HTR-8/SVneo (cell line): ENCODE data around the gene ZBTB17.
"Not testable (repeated sequence)": the region's sequence is repeated elsewhere in the genome, so short reads cannot be mapped to it uniquely, and the experiment has no call there.

Source experiments
- DNase-seq: peaks from one replicate; pipeline ENCODE4 v3.0.0; 2011; ENCODE audit warnings: low spot score, mixed read lengths; ENCODE audit not compliant: insufficient read length
- FAIRE-seq: peaks from 2 replicates; lab custom pipeline; 2011; peaks lifted over from hg19 to GRCh38; lab: Jason Lieb, UNC

The ZBTB17 gene

DNA sequence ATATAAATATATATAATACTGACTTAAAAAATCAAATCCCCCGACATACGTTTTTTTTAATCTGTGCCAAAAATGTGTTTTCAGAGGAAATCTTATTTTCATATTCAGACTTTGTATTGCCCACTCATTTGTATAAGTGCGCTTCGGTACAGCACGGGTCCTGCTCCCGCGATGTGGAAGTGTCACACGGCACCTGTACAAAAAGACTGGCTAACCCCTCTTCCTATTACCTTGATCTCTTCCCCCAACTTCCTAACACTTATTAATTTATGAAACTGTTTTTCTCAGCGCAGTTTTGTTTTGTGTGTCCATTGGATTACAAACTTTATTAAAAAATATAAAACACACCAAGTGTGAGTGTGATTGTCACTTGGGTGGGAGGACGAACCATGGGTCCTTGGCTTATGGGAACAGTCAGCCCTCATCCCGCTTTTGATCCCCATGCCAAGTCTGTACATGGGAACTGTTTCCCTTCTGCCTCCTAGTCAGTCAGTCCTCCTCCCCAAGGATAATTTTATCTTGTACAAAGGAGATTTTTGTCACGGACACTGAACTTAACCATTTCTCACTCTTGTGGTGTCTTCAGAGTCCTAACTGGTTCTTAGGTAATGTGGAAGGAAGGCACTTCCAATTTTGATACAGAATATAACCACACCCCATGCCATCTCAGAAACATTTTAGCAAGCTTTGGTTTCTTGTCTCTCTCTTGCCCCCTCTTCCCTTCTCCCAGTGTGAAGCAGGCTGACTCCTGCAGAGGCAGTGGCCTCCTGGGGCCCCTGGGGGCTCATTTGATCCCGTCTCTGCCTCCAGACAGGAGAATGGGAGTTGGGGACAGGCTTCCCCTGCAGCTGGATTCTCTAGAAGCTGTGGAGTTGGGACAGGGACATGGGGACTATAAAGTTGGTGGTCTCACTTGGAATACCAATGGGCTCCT, 35.5 kb downstream of the ZBTB17 start:
- no peak for FAIRE-seq
- no peak for DNase-seq

DNA sequence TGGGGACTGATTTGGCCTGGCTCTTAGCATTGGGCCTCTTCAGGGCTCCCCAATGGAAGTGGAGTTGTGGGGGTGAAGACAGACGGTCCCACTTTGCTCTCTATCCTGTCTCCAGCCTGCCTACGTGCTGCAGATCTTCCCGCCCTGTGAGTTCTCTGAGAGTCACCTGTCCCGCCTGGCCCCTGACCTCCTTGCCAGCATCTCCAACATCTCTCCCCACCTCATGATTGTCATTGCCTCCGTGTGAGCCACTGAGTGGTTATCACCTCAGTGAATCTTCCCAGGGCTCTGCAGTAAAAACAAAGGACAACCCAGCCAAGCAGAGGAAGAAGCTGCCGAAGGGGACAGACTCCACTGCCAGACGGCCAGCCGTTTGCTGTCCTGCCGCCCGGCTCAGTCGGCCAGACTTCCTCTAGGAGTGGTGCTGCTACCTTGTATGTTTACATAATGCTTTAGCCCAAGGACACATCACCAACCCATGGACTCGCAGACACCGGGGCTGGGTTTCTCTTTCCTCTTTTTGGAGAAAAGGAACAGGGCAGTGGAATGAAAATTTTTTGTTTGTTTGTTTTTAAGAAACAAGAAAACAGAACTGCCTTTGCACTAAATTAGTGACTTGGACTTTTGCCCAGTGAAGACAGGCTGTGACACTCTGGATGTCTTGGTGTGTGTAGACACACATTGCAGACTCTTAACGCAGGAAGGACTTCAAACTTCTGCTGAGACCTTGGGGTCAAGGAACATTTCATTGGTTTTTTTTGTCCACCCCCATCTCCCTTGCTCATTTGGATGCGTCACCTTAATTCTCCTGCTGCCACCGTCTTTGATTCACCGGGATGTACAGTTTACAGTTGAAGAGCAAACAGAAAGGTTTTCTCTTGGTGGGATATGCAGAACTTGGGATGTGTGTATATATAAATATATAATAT, 36.5 kb downstream of the ZBTB17 start:
- no peak for FAIRE-seq

DNA sequence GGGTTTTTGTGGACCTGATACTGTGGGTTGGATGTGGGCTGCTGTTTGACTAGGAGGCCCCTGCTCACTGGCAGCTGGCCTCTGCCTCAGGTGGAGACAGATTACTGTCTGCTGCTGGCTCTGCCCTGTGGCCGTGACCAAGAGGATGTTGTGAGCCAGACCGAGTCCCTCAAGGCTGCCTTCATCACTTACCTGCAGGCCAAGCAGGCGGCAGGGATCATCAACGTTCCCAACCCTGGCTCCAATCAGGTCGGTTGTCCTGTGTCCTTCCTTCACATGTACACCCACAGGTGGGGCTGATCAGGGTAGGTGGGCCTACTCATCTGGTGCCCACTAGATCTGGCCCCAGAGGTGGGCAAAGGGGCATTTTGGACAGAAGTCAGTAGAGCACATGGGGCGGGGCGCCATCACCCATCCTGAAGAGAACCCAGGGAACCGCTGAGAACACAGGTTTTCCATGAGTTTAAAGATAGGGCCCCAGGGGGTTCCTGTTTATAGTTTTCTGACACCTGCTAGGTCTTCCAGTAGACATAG, 37.2 kb downstream of the ZBTB17 start:
- no peak for FAIRE-seq
- DNase-seq = no peak

More for the DNA sequence above, 36.5 kb downstream of the ZBTB17 start:
- DNase-seq = no peak

DNA sequence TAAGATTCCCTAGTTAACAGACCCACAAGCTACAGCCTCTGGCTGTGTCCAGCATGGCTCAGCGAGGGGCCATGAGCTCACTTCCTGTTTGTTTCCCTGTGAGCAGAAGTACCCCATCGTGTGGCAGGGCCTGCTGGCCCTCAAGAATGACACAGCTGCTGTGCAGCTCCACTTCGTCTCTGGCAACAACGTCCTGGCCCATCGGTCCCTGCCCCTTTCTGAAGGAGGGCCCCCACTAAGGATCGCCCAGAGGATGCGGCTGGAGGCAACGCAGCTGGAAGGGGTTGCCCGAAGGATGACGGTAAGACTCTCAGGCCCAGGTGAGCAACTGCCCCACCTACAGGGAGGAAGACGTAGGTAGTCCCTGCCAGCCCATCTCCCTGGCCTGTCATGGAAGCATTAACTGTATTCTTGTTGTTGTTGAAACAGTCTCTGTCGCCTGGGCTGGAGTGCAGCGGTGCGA, 38.2 kb downstream of the ZBTB17 start:
- FAIRE-seq = no peak
- DNase-seq = no peak

DNA sequence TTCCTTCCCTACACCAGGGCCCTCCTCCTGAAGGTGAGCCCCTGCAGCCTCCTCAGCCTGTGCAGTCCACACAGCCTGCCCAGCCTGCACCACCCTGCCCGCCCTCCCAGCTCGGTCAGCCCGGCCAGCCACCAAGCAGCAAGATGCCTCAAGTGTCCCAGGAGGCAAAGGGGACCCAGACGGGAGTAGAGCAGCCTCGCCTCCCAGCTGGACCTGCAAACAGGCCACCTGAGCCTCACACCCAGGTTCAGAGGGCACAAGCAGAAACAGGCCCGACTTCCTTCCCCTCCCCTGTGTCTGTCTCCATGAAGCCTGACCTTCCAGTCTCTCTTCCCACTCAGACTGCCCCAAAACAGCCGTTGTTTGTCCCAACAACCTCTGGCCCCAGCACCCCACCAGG, 38.8 kb downstream of the ZBTB17 start:
- FAIRE-seq = no peak

DNA sequence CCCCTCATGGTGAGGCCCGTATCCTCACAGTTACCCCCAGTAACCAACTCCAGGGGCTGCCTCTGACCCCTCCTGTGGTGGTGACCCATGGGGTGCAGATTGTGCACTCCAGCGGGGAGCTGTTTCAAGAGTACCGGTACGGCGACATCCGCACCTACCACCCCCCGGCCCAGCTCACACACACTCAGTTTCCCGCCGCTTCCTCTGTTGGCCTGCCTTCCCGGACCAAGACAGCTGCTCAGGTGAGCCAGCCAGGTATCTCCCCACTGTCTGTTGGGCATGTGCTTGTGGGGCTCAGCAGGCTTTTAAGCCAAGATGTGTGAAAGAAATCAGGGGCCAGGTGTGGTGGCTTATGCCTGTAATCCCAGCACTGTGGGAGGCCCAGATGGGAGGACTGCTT, 39.9 kb downstream of the ZBTB17 start:
- FAIRE-seq = no peak

More for the DNA sequence above, 38.8 kb downstream of the ZBTB17 start:
- no peak for DNase-seq

DNA sequence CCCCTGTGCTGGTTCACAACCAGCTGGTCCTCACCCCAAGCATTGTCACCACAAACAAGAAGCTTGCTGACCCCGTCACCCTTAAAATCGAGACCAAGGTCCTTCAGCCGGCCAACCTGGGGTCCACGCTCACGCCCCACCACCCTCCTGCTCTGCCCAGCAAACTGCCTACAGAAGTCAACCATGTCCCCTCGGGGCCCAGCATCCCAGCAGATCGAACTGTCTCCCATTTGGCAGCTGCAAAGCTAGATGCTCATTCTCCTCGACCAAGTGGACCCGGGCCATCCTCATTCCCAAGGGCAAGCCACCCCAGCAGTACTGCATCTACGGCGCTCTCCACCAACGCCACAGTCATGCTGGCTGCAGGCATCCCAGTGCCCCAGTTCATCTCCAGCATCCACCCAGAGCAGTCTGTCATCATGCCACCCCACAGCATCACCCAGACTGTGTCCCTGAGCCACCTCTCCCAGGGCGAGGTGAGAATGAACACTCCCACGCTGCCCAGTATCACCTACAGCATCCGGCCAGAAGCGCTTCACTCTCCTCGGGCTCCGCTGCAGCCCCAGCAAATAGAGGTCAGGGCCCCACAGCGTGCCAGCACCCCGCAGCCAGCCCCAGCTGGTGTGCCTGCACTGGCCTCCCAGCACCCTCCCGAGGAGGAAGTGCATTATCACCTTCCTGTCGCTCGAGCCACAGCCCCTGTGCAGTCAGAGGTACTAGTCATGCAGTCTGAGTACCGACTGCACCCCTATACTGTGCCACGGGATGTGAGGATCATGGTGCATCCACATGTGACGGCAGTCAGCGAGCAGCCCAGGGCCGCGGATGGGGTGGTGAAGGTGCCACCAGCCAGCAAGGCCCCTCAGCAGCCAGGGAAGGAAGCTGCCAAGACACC, 40.6 kb downstream of the ZBTB17 start:
- no peak for DNase-seq
- FAIRE-seq = no peak

More for the DNA sequence above, 39.9 kb downstream of the ZBTB17 start:
- no peak for DNase-seq

DNA sequence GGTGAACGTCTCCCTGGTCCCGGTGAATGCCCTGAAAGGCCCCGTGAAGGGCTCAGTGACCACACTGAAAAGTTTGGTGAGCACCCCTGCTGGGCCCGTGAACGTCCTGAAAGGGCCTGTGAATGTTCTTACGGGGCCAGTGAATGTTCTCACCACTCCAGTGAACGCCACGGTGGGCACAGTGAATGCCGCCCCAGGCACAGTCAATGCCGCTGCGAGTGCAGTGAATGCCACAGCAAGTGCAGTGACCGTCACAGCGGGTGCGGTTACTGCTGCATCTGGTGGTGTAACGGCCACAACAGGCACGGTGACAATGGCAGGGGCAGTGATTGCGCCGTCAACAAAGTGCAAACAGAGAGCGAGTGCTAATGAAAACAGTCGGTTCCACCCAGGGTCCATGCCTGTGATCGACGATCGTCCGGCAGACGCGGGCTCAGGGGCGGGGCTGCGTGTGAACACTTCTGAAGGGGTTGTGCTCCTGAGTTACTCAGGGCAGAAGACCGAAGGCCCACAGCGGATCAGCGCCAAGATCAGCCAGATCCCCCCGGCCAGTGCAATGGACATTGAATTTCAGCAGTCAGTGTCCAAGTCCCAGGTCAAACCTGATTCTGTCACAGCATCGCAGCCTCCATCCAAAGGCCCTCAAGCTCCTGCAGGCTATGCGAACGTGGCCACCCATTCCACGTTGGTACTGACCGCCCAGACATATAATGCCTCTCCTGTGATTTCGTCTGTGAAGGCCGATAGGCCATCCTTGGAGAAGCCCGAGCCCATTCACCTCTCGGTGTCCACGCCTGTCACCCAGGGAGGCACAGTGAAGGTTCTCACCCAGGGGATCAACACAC, 41.5 kb downstream of the ZBTB17 start:
- FAIRE-seq (no peak), DNase-seq (no peak)

DNA sequence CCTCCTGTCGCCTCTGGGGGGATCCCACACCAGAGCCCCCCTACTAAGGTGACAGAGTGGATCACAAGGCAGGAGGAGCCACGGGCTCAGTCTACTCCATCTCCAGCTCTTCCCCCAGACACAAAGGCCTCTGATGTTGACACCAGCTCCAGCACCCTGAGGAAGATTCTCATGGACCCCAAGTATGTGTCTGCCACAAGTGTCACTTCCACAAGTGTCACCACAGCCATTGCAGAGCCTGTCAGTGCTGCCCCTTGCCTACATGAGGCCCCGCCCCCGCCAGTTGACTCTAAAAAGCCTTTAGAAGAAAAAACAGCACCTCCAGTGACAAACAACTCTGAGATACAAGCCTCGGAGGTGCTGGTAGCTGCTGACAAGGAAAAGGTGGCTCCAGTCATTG, 42.2 kb downstream of the ZBTB17 start:
- DNase-seq (no peak), FAIRE-seq (no peak)

DNA sequence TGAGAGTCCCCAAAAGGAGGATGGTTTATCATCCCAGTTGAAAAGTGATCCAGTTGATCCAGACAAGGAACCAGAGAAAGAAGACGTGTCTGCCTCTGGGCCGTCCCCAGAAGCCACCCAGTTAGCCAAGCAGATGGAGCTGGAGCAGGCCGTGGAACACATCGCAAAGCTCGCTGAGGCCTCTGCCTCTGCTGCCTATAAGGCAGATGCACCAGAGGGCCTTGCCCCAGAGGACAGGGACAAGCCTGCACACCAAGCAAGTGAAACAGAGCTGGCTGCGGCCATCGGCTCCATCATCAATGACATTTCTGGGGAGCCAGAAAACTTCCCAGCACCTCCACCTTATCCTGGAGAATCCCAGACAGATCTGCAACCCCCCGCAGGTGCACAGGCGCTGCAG, 43.3 kb downstream of the ZBTB17 start:
- DNase-seq (no peak), FAIRE-seq (no peak)

DNA sequence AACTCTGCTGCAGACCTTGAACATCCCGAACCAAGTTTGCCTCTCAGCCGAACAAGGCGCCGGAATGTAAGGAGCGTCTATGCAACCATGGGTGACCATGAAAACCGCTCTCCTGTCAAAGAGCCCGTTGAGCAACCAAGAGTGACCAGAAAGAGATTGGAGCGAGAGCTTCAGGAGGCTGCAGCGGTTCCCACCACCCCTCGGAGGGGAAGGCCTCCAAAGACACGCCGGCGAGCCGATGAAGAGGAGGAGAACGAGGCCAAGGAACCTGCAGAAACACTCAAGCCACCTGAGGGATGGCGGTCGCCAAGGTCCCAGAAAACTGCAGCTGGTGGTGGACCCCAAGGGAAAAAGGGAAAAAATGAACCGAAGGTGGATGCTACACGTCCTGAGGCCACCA, 44.0 kb downstream of the ZBTB17 start:
- FAIRE-seq = no peak
- DNase-seq = no peak

DNA sequence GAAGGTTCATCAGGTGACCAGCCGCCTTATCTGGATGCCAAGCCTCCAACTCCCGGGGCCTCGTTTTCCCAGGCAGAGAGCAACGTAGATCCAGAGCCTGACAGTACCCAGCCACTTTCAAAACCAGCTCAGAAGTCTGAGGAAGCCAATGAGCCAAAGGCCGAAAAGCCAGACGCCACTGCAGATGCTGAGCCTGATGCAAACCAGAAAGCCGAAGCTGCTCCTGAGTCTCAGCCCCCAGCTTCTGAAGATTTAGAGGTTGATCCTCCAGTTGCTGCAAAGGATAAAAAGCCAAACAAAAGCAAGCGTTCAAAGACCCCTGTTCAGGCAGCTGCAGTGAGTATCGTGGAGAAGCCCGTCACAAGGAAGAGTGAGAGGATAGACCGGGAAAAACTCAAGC, 44.5 kb downstream of the ZBTB17 start:
- DNase-seq (no peak), FAIRE-seq (no peak)

DNA sequence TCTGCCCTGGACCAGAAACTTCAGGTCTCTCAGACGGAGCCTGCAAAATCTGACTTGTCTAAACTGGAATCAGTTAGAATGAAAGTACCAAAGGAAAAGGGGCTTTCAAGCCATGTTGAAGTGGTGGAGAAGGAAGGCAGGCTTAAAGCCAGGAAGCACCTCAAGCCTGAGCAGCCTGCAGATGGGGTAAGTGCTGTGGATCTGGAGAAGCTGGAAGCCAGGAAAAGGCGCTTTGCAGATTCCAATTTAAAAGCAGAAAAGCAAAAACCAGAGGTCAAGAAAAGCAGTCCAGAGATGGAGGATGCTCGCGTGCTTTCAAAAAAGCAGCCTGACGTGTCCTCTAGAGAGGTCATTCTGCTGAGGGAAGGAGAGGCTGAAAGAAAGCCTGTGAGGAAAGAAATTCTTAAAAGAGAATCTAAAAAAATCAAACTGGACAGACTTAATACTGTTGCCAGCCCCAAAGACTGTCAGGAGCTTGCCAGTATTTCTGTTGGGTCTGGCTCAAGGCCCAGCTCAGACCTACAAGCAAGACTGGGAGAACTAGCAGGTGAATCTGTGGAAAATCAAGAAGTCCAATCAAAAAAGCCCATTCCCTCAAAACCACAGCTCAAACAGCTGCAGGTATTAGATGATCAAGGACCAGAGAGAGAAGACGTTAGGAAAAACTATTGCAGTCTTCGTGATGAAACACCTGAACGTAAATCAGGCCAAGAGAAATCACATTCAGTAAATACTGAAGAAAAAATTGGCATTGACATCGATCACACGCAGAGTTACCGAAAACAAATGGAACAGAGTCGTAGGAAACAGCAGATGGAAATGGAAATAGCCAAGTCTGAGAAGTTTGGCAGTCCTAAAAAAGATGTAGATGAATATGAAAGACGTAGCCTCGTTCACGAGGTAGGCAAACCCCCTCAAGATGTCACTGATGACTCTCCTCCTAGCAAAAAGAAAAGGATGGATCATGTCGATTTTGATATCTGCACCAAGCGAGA, 46.6 kb downstream of the ZBTB17 start:
- no peak for DNase-seq
- FAIRE-seq = no peak

DNA sequence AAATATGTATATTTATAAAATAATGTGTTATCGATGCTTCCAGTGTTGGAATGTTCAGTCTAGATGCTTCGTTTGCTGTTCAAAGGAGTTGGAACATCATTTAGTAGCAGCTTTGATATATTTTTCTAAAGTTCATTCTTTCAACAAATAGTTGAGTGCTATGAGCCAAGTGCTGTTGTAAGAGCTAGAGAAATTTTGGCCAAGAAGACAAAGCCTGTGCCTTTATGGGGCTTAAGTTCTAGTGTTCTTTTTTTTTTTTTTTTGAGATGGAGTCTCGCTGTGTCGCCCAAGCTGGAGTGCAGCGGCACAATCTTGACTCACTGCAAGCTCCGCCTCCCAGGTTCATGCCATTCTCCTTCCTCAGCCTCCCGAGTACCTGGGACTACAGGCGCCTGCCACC, 49.5 kb downstream of the ZBTB17 start:
- not testable (repeated sequence) for FAIRE-seq, DNase-seq

DNA sequence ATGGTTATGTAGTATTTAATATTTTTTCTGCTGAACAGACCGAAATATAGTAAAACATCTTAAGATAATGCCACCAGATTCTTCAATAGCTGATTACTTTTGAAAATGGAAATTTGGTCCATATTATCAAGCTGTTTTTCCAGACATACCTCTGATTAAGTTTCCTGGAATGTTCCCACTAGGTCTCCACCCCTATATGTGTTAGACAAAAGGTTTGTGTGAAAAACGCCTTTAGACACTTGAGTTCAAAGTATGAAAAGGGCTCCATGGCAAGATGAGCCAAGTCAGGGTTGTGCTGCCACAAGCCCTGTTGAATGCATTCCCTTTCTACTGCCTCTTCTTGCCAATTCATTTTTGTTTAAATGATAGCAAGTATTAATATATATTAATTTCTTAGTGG, 52.7 kb downstream of the ZBTB17 start:
- FAIRE-seq = no peak
- no peak for DNase-seq

DNA sequence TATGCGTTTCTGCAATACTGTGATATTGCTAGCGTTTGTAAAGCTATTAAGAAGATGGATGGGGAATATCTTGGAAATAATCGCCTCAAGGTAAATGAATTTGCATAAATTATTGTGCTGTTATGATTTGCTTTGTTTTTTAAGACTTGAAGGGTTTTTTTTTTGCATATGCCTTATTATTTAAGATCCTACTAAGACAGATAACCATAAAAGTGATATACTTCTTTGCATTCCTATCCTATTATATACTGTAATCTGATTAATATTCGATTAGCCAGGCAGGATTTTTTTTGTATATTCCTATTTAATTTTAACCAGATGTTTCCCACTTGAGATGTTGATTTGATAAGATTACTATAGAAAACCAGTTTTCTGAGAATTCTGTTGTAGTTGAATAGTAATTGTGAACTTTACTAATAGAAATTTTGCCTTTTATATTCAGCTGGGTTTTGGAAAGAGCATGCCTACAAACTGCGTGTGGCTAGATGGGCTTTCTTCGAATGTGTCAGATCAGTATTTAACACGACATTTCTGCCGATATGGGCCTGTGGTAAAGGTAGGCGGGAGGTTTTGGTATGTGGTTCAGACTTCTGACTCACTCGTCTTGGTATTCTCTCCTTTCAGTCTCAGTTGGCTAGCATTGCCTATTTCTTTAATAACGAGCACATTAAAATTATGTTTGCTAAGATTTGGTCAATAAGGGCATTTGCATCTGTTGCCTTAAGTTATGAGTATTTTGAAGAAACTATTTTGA, 56.8 kb downstream of the ZBTB17 start:
- no peak for FAIRE-seq

DNA sequence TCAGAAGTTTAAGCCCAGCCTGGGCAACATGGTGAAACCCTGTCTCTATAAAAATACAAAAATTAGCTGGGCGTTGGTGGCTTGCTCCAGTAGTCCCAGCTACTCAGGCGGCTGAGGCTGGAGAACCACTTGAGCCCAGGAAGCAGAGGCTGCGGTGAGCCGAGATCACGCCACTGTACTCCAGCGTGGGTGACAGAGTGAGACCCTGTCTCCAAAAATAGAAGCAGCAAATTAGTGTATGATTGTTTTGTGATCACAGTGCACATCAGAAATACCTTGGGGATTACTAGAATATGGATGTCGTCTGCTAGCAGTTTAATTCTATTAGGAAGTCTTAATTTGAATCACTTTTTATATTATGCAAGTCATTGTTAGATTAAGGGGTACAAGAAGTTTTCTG, 59.0 kb downstream of the ZBTB17 start:
- no peak for DNase-seq
- no peak for FAIRE-seq

More for the DNA sequence above, 56.8 kb downstream of the ZBTB17 start:
- peak; percentile 53 for DNase-seq
